Hepatocyte (in vitro differentiated cells): ENCODE results near the gene LRRC9. TPM values are rescaled to one million over a fixed set of nuclear protein-coding genes. Genes with fewer than 3 reads are reported as not detected.
"Not testable (repeated sequence)": the region's sequence is repeated elsewhere in the genome, so short reads cannot be mapped to it uniquely, and the experiment has no call there.

ENCODE experiments used
- DNase-seq: peaks from one replicate; pipeline ENCODE4 v3.0.0-alpha.2; 2016; ENCODE audit warnings: low spot score
- H2AFZ ChIP-seq: fragments of 200-600 bp; sonication (generic); 2 replicates; pipeline ENCODE4 v1.6.0; 2016; ENCODE audit warnings: antibody characterized with exemption, mild to moderate bottlenecking
- H3K27ac ChIP-seq: fragments of 200-600 bp; sonication (generic); 2 replicates; pipeline ENCODE4 v1.5.1; 2016; ENCODE audit warnings: mild to moderate bottlenecking
- H3K27me3 ChIP-seq: fragments of 200-600 bp; sonication (generic); 2 replicates; pipeline ENCODE4 v1.6.1; 2016
- H3K36me3 ChIP-seq: fragments of 200-600 bp; sonication (generic); replicated peaks from 2 replicates; pipeline ENCODE4 v1.5.1; 2016; ENCODE audit warnings: low read depth; ENCODE audit not compliant: insufficient read depth
- H3K4me1 ChIP-seq: fragments of 200-600 bp; sonication (generic); 2 replicates; pipeline ENCODE4 v1.5.1; 2016; ENCODE audit warnings: mild to moderate bottlenecking, moderate library complexity; ENCODE audit not compliant: insufficient read depth
- H3K4me2 ChIP-seq: fragments of 200-600 bp; sonication (generic); 2 replicates; pipeline ENCODE4 v1.6.0; 2016
- H3K4me3 ChIP-seq: fragments of 200-600 bp; sonication (generic); 2 replicates; pipeline ENCODE4 v1.5.1; 2016; ENCODE audit warnings: mild to moderate bottlenecking
- H3K79me2 ChIP-seq: fragments of 200-600 bp; sonication (generic); 2 replicates; pipeline ENCODE4 v1.6.0; 2017; ENCODE audit warnings: mild to moderate bottlenecking
- H3K9me2 ChIP-seq: fragments of 200-600 bp; sonication (generic); replicated peaks from 2 replicates; pipeline ENCODE4 v1.6.0; 2017; ENCODE audit warnings: mild to moderate bottlenecking; ENCODE audit not compliant: insufficient read depth
- H3K9me3 ChIP-seq: fragments of 200-600 bp; sonication (generic); 2 replicates; pipeline ENCODE4 v1.5.1; 2016; ENCODE audit warnings: low read depth, mild to moderate bottlenecking
- H4K20me1 ChIP-seq: fragments of 200-600 bp; sonication (generic); 2 replicates; pipeline ENCODE4 v1.6.0; 2016; ENCODE audit warnings: mild to moderate bottlenecking; ENCODE audit not compliant: insufficient read depth, poor library complexity, severe bottlenecking
- EZH2 ChIP-seq: fragments of 200-600 bp; sonication (generic); IDR thresholded peaks from 2 replicates; pipeline ENCODE4 v1.6.1; 2016; ENCODE audit warnings: antibody characterized with exemption, mild to moderate bottlenecking, borderline replicate concordance
- EZH2phosphoT487 ChIP-seq: fragments of 200-600 bp; sonication (generic); IDR thresholded peaks from one replicate; pipeline ENCODE4 v1.6.1; 2018; ENCODE audit warnings: antibody characterized with exemption, mild to moderate bottlenecking, low read depth, moderate library complexity; ENCODE audit not compliant: unreplicated experiment, severe bottlenecking
- WGBS: methylation state at CpG from one replicate; pipeline ENCODE4 v1.1.6; 2016; ENCODE audit warnings: low lambda C conversion rate; ENCODE audit errors: missing lambda C conversion rate; 5-methylcytosine and 5-hydroxymethylcytosine counted together
- polyA plus RNA-seq: library from polyadenylated mRNA; unstranded; fragments of >200 nt; fragmentation: Nextera tagmentation; extraction: Ambion mirVana; gene quantifications from 2 replicates; pipeline ENCODE4 v1.2.1, GENCODE V29; 2016
- total RNA-seq: library from RNA; depleted of rRNA; stranded (reverse); fragments of >200 nt; gene quantifications from 2 replicates; pipeline ENCODE4 v1.2.3, GENCODE V29; 2014
- TF ChIP-seq, protein P1 (sequence below): fragments of 200-600 bp; sonication (generic); IDR thresholded peaks from 2 replicates; pipeline ENCODE4 v1.5.1; 2016; ENCODE audit warnings: antibody characterized with exemption, mild to moderate bottlenecking; ENCODE audit not compliant: poor library complexity

The LRRC9 gene
- total and polyA plus RNA-seq, 2 experiments from 2014 or later, result 0.13 to 2.1 TPM

DNA sequence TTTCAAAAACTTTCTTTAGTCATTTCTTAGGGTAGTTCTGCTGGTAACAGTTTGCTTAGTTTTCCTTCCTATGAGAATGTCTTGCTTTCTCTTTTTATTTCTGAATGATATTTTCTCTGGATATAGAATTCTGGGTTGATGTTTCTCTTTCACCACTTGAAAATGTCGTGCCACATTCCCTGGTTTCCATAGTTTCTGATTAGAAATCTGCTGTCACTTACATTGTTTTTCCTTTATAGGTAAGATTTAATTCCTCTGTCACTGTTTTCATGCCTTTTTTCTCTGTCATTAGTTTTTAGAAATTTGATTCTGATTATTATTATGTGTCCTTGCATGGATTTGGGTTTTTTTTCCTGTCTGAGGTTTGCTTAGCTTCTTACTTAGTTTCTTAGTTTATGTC lies 94.5 kb downstream of the LRRC9 start:
- Histone ChIP-seq H3K4me1 (no peaks in the 10 kb centered on the region), H3K27me3 (no peaks in the 10 kb centered on the region), H3K4me3 (no peak overlapping the region), H3K79me2 (no peaks in the 10 kb centered on the region), H3K4me2 (no peak overlapping the region), H3K9me3 (no peaks in the 10 kb centered on the region), H2AFZ (no peak overlapping the region), H3K27ac (no peak overlapping the region), H3K9me2 (no peaks in the 10 kb centered on the region), H3K36me3 (no peaks in the 10 kb centered on the region), H4K20me1 (no peaks in the 10 kb centered on the region)
- no peak for DNase-seq
- TF ChIP-seq EZH2phosphoT487 (no peak), EZH2 (no peak)
- TF ChIP-seq, protein P1, sequence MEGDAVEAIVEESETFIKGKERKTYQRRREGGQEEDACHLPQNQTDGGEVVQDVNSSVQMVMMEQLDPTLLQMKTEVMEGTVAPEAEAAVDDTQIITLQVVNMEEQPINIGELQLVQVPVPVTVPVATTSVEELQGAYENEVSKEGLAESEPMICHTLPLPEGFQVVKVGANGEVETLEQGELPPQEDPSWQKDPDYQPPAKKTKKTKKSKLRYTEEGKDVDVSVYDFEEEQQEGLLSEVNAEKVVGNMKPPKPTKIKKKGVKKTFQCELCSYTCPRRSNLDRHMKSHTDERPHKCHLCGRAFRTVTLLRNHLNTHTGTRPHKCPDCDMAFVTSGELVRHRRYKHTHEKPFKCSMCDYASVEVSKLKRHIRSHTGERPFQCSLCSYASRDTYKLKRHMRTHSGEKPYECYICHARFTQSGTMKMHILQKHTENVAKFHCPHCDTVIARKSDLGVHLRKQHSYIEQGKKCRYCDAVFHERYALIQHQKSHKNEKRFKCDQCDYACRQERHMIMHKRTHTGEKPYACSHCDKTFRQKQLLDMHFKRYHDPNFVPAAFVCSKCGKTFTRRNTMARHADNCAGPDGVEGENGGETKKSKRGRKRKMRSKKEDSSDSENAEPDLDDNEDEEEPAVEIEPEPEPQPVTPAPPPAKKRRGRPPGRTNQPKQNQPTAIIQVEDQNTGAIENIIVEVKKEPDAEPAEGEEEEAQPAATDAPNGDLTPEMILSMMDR, result no peak
- 71% methylated on average over 1 of the region's 1 CpG for WGBS

- H3K9me3 ChIP-seq, result no peaks in the 10 kb centered on the region
- no peaks in the 10 kb centered on the region for H3K9me2 ChIP-seq
- 84% methylated on average over 2 of the region's 2 CpGs for WGBS
- no peaks in the 10 kb centered on the region for H3K27me3 ChIP-seq
- no peak for DNase-seq
- H3K79me2 ChIP-seq, result no peaks in the 10 kb centered on the region
- no peak for TF ChIP-seq EZH2phosphoT487
- TF ChIP-seq, protein P1, result no peak
- TF ChIP-seq EZH2, result no peak
- H3K4me1 ChIP-seq, result no peaks in the 10 kb centered on the region
- H2AFZ ChIP-seq, result no peak overlapping the region
- H3K27ac ChIP-seq, result no peak overlapping the region
- no peaks in the 10 kb centered on the region for H3K36me3 ChIP-seq
- no peak overlapping the region for H3K4me3 ChIP-seq
- H3K4me2 ChIP-seq, result no peak overlapping the region
- no peaks in the 10 kb centered on the region for H4K20me1 ChIP-seq
Measured at GRCh38 chr14:60021619-60022018, 101.7 kb downstream of the LRRC9 start.

DNA sequence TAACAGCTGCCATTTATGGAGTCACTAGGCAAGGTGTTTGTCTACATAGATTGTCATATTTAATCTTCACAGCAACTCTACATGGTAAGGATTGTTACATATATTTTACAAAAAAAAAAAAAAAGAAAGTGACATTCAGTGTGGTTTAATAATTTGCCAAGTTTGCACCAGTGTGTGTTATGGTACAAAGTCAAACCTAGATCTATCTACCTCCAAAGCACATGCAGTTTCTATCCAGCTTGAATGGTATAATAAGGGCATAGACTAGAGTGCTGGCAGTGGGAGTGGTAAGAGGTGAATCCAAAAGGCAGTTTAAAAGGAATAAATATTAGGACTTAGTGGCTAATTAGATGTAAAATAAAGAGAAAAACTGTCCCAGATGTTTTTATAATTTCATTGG lies 105.6 kb downstream of the LRRC9 start:
- Histone ChIP-seq H3K27ac (no peak overlapping the region), H3K36me3 (no peaks in the 10 kb centered on the region), H3K4me2 (no peak overlapping the region), H4K20me1 (no peaks in the 10 kb centered on the region), H3K27me3 (no peaks in the 10 kb centered on the region), H2AFZ (no peak overlapping the region), H3K9me3 (no peaks in the 10 kb centered on the region), H3K79me2 (no peaks in the 10 kb centered on the region), H3K4me1 (no peaks in the 10 kb centered on the region), H3K4me3 (no peak overlapping the region), H3K9me2 (no peaks in the 10 kb centered on the region)
- peak; percentile 6 for DNase-seq
- TF ChIP-seq, protein P1, result no peak
- TF ChIP-seq EZH2 (no peak), EZH2phosphoT487 (no peak)

DNA sequence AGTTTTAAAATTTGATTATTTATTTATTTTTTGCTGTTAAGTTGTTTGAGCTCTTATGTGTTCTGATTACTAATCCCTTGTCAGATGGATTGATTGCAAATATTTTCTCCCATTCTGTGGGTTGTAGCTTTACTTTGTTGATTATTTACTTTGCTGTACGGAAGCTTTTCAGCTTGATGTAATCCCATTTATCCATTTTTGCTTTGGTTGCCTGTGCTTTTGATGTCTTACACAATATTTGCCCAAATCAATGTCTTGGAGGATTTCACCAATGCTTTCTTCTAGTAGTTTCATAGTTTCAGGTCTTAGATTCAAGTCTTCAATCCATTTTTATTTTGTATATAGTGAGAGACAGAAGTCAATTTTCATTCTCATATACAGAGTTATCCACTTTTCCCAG lies 115.2 kb downstream of the LRRC9 start:
- Histone ChIP-seq H3K9me3 (no peaks in the 10 kb centered on the region), H3K4me3 (no peak overlapping the region), H4K20me1 (no peaks in the 10 kb centered on the region), H3K9me2 (no peaks in the 10 kb centered on the region), H3K4me2 (no peak overlapping the region), H3K27me3 (no peaks in the 10 kb centered on the region), H2AFZ (no peak overlapping the region), H3K79me2 (no peaks in the 10 kb centered on the region), H3K4me1 (no peaks in the 10 kb centered on the region), H3K27ac (no peak overlapping the region), H3K36me3 (no peaks in the 10 kb centered on the region)
- TF ChIP-seq, protein P1, result no peak
- TF ChIP-seq EZH2, result no peak
- no peak for TF ChIP-seq EZH2phosphoT487
- DNase-seq, result no peak
- WGBS, result 64% methylated on average over 1 of the region's 1 CpG

DNA sequence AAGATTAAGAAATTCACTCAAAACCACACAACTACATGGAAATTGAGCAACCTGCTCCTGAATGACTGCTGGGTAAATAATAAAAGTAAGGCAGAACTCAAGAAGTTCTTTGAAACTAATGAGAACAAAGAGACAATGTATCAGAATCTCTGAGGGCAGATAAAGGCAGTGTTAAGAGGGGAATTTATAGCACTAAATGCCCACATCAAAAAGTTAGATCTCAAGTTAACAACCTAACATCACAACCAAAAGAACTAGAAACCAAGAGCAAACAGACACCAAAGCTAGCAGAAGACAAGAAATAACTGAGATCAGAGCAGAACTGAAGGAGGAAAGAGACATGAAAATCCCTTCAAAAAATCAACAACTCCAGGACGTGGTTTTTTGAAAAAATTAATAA lies 128.0 kb downstream of the LRRC9 start:
- not testable (repeated sequence) for H3K79me2 ChIP-seq, H3K4me1 ChIP-seq, H3K27me3 ChIP-seq, H3K4me3 ChIP-seq, H2AFZ ChIP-seq, H3K9me2 ChIP-seq, H4K20me1 ChIP-seq, H3K36me3 ChIP-seq, DNase-seq, H3K27ac ChIP-seq, H3K9me3 ChIP-seq, H3K4me2 ChIP-seq
- 50% methylated on average over 1 of the region's 1 CpG for WGBS
